IMR-90 (cell line): ENCODE measurements around the gene RXRG. TPM values are rescaled to one million over a fixed set of nuclear protein-coding genes. Genes with fewer than 3 reads are reported as not detected.

Source experiments
- ATAC-seq: fragments of 200-7000 bp; cut with Tn5 transposase; 2 replicates; pipeline ENCODE4 v1.9.1; 2020; ENCODE audit warnings: low read depth, mild to moderate bottlenecking, moderate library complexity
- BruUV-seq: library from RNA; stranded (reverse); fragments of 400-500 nt; replicated peaks from 2 replicates; lab custom pipeline; 2021; lab: Mats Ljungman, UMichigan
- CTCF ChIA-PET: fragments of 300-600 bp; formaldehyde crosslinking; extraction: SDS; loops from one replicate; lab custom pipeline; 2021; ENCODE audit warnings: antibody characterized with exemption; lab: Yijun Ruan, JAX
- POLR2A ChIA-PET: fragments of 300-600 bp; sonication (Branson Sonifier 250); formaldehyde crosslinking; loops from one replicate; lab custom pipeline; 2022; ENCODE audit warnings: antibody characterized with exemption; ENCODE audit not compliant: unreplicated experiment; lab: Charles Lee
- DNase-seq: peaks from one replicate; pipeline ENCODE4 v3.0.0; 2013
- H2AFZ ChIP-seq: replicated peaks from 2 replicates; pipeline ENCODE3; 2013; ENCODE audit warnings: low read length, mild to moderate bottlenecking; ENCODE audit not compliant: poor library complexity
- H2AK5ac ChIP-seq: 2 replicates; pipeline ENCODE4 v1.6.1; 2013; ENCODE audit warnings: low read depth, low read length, inconsistent platforms
- H2AK9ac ChIP-seq: replicated peaks from 2 replicates; pipeline ENCODE3; 2013; ENCODE audit warnings: mild to moderate bottlenecking, low read depth, low read length, moderate library complexity; ENCODE audit not compliant: poor library complexity
- H2BK120ac ChIP-seq: 2 replicates; pipeline ENCODE4 v1.6.1; 2013; ENCODE audit warnings: low read depth, low read length, inconsistent platforms
- H2BK15ac ChIP-seq: 3 replicates; pipeline ENCODE4 v1.6.1; 2013; ENCODE audit warnings: low read depth, low read length, inconsistent platforms
- H2BK20ac ChIP-seq: 2 replicates; pipeline ENCODE4 v1.6.1; 2013; ENCODE audit warnings: low read depth, mild to moderate bottlenecking, inconsistent platforms, low read length, moderate library complexity
- H2BK5ac ChIP-seq: 2 replicates; pipeline ENCODE4 v1.6.1; 2013; ENCODE audit warnings: mild to moderate bottlenecking, low read depth, low read length, inconsistent platforms; ENCODE audit not compliant: poor library complexity, severe bottlenecking
- H3K14ac ChIP-seq: replicated peaks from 2 replicates; pipeline ENCODE4 v1.6.1; 2013; ENCODE audit warnings: low read depth, low read length, inconsistent platforms
- H3K18ac ChIP-seq: 2 replicates; pipeline ENCODE4 v1.6.1; 2013; ENCODE audit warnings: low read depth, low read length, control low read depth
- H3K23ac ChIP-seq: 2 replicates; pipeline ENCODE4 v1.6.1; 2013; ENCODE audit warnings: low read depth, low read length, inconsistent platforms
- H3K27ac ChIP-seq: 2 replicates; pipeline ENCODE4 v1.5.1; 2013; ENCODE audit warnings: mild to moderate bottlenecking, control low read depth, low read length; ENCODE audit not compliant: insufficient read depth
- H3K27me3 ChIP-seq: 2 replicates; pipeline ENCODE4 v1.6.1; 2013; ENCODE audit warnings: low read length; ENCODE audit not compliant: control insufficient read depth, insufficient read depth
- H3K36me3 ChIP-seq: 2 replicates; pipeline ENCODE4 v1.6.1; 2013; ENCODE audit warnings: low read length, mixed read lengths; ENCODE audit not compliant: control insufficient read depth, insufficient read depth
- H3K4ac ChIP-seq: 2 replicates; pipeline ENCODE4 v1.6.1; 2013; ENCODE audit warnings: low read depth, low read length, inconsistent platforms
- H3K4me1 ChIP-seq: 2 replicates; pipeline ENCODE4 v1.6.1; 2013; ENCODE audit warnings: low read length, mixed read lengths; ENCODE audit not compliant: control insufficient read depth, insufficient read depth
- H3K4me2 ChIP-seq: 2 replicates; pipeline ENCODE4 v1.6.1; 2013; ENCODE audit warnings: low read depth, mild to moderate bottlenecking, control low read depth, low read length, moderate library complexity
- H3K4me3 ChIP-seq: 2 replicates; pipeline ENCODE4 v1.5.1; 2013; ENCODE audit warnings: low read depth, mild to moderate bottlenecking, control low read depth, low read length, moderate library complexity; ENCODE audit not compliant: insufficient read depth
- H3K56ac ChIP-seq: 2 replicates; pipeline ENCODE4 v1.6.1; 2013; ENCODE audit warnings: low read length, inconsistent platforms; ENCODE audit not compliant: insufficient read depth; ENCODE audit errors: extremely low read depth
- H3K79me1 ChIP-seq, 2 experiments: 2 replicates each; pipeline ENCODE4 v1.6.1; 2013; ENCODE audit warnings: low read length in 2 of 2, inconsistent platforms in 1 of 2, low read depth in 1 of 2
- H3K9ac ChIP-seq: 2 replicates; pipeline ENCODE4 v1.6.1; 2013; ENCODE audit warnings: low read depth, low read length, control low read depth
- H3K9me1 ChIP-seq: 2 replicates; pipeline ENCODE4 v1.6.1; 2013; ENCODE audit warnings: low read length, inconsistent platforms; ENCODE audit not compliant: insufficient read depth
- H3K9me3 ChIP-seq: 2 replicates; pipeline ENCODE4 v1.6.1; 2013; ENCODE audit warnings: low read length; ENCODE audit not compliant: control insufficient read depth, insufficient read depth
- H4K20me1 ChIP-seq: 2 replicates; pipeline ENCODE4 v1.6.1; 2013; ENCODE audit warnings: low read length, inconsistent platforms; ENCODE audit not compliant: insufficient read depth
- H4K5ac ChIP-seq: 2 replicates; pipeline ENCODE4 v1.6.1; 2013; ENCODE audit warnings: mild to moderate bottlenecking, low read depth, low read length, control low read depth
- H4K8ac ChIP-seq, 2 experiments: 2 replicates each; pipeline ENCODE4 v1.6.1; 2013; ENCODE audit warnings: low read depth in 2 of 2, low read length in 2 of 2, control low read depth in 1 of 2, inconsistent platforms in 1 of 2
- H4K91ac ChIP-seq: 2 replicates; pipeline ENCODE4 v1.6.1; 2013; ENCODE audit warnings: low read depth, low read length, inconsistent platforms; ENCODE audit not compliant: insufficient read depth
- BHLHE40 ChIP-seq: fragments of 150-350 bp; IDR thresholded peaks from 2 replicates; pipeline ENCODE4 v1.6.1; 2016; ENCODE audit warnings: mild to moderate bottlenecking, low read depth, low read length
- RFX5 ChIP-seq: IDR thresholded peaks from 2 replicates; pipeline ENCODE4 v1.8.0; 2012; ENCODE audit warnings: low read depth, mild to moderate bottlenecking, low read length, moderate library complexity
- WGBS, 2 experiments: methylation state at CpG; one replicate each; pipeline versions ENCODE4 v1.1.5 to v1.1.7; 2013; ENCODE audit warnings: missing lambda C conversion rate in 2 of 2; ENCODE audit not compliant: insufficient read length in 1 of 2; ENCODE audit errors: extremely low coverage in 2 of 2; 5-methylcytosine and 5-hydroxymethylcytosine counted together
- dilution Hi-C: fragments of 300-500 bp; cut with HindIII; formaldehyde crosslinking; loops from one replicate; pipeline ENCODE4 v1.14.3; 2018; ENCODE audit warnings: low sequenced_read_pairs; ENCODE audit not compliant: unreplicated experiment
- in situ Hi-C: fragments of 300-500 bp; cut with MboI; formaldehyde crosslinking; loops from 3 replicates; pipeline ENCODE4 v1.14.3; 2019; ENCODE audit warnings: low sequenced_read_pairs, inconsistent platforms, mixed read lengths
- intact Hi-C: fragments of 100-400 bp; cut with micrococcal nuclease; formaldehyde crosslinking; loops from 2 replicates; pipeline ENCODE4 v1.10.0; 2022
- polyA plus RNA-seq, 3 experiments: library from polyadenylated mRNA; depleted of rRNA; stranded (reverse); fragments of >200 nt; gene quantifications; 2 replicates each; pipeline ENCODE4 v1.2.3, GENCODE V29; 2012; ENCODE audit warnings: low replicate concordance in 1 of 3
- total RNA-seq: library from RNA; depleted of rRNA; stranded (reverse); fragments of >200 nt; gene quantifications from 2 replicates; pipeline ENCODE4 v1.2.3, GENCODE V29; 2012

The RXRG gene
- total and polyA plus RNA-seq, 2 of the 4 experiments (the other 2 are of a cell fraction), result not detected

GRCh38 chr1:165431079-165431478 lies 13.8 kb downstream of the RXRG start:
- dilution Hi-C loops (no loop called here), intact Hi-C loops (no loop called here), in situ Hi-C loops (no loop called here)
- no peak overlapping the region for H3K9ac ChIP-seq
- no peak overlapping the region for H3K14ac ChIP-seq
- POLR2A ChIA-PET, result no interaction called here
- H2AFZ ChIP-seq, result no peak overlapping the region
- no peaks in the 10 kb centered on the region for H4K20me1 ChIP-seq
- no peak overlapping the region for H3K4me2 ChIP-seq
- CTCF ChIA-PET, result no interaction called here
- no peaks in the 10 kb centered on the region for H3K79me1 ChIP-seq
- H3K4me3 ChIP-seq, result no peak overlapping the region
- ATAC-seq (no peak), DNase-seq (no peak)
- H2AK9ac ChIP-seq, result no peak overlapping the region
- no peak overlapping the region for H3K4ac ChIP-seq
- H3K9me1 ChIP-seq, result no peaks in the 10 kb centered on the region
- no peak overlapping the region for H2BK5ac ChIP-seq
- H3K56ac ChIP-seq, result no peak overlapping the region
- H4K5ac ChIP-seq, result no peak overlapping the region
- no peak overlapping the region for H3K27ac ChIP-seq
- TF ChIP-seq RFX5, result no peak
- no peak for TF ChIP-seq BHLHE40
- H4K8ac ChIP-seq, result no peak overlapping the region
- no peaks in the 10 kb centered on the region for H3K27me3 ChIP-seq
- H3K18ac ChIP-seq, result no peak overlapping the region
- no peak overlapping the region for H2BK120ac ChIP-seq
- H2BK20ac ChIP-seq, result no peak overlapping the region
- no peak overlapping the region for H4K91ac ChIP-seq
- no peak overlapping the region for H2AK5ac ChIP-seq
- 50% methylated on average over 2 of the region's 4 CpGs; no CpG with 5 or more reads in 1 of the 2 experiments for WGBS, 2 experiments
- H3K9me3 ChIP-seq, result no peaks in the 10 kb centered on the region
- no peaks in the 10 kb centered on the region for H3K4me1 ChIP-seq
- H2BK15ac ChIP-seq, result no peak overlapping the region
- no peak overlapping the region for H3K23ac ChIP-seq
- no TSS peak for BruUV-seq
- no peaks in the 10 kb centered on the region for H3K36me3 ChIP-seq
